Liver (tissue), 9 donors: Measurements from ENCODE around the gene LRMDA. TPM values are rescaled to one million over a fixed set of nuclear protein-coding genes. Genes with fewer than 3 reads are reported as not detected.

ENCODE experiments used
- DNase-seq: peaks from one replicate; pipeline ENCODE4 v3.0.0-alpha.2; 2017; ENCODE audit warnings: low spot score
- H3K27ac ChIP-seq, 2 donors: one replicate each; pipeline ENCODE4 v1.7.0; 2013; ENCODE audit warnings: inconsistent platforms in 2 of 2, low read length in 2 of 2, control low read depth in 1 of 2, low read depth in 1 of 2, mild to moderate bottlenecking in 1 of 2
- H3K27me3 ChIP-seq, 4 donors: one replicate each; pipeline versions ENCODE4 v1.6.1 to v1.7.0; 2013; ENCODE audit warnings: low read length in 3 of 4, inconsistent platforms in 1 of 4, mild to moderate bottlenecking in 1 of 4, moderate library complexity in 1 of 4; ENCODE audit not compliant: control insufficient read depth in 4 of 4, insufficient read depth in 4 of 4
- H3K36me3 ChIP-seq, 4 donors: one replicate each; pipeline versions ENCODE4 v1.6.1 to v1.7.0; 2013; ENCODE audit warnings: low read length in 3 of 4, mild to moderate bottlenecking in 3 of 4, low read depth in 1 of 4, moderate library complexity in 1 of 4; ENCODE audit not compliant: control insufficient read depth in 4 of 4, insufficient read depth in 3 of 4
- H3K4me1 ChIP-seq, 4 donors: one replicate each; pipeline versions ENCODE4 v1.6.1 to v1.7.0; 2013; ENCODE audit warnings: low read length in 3 of 4, mild to moderate bottlenecking in 3 of 4, moderate library complexity in 1 of 4; ENCODE audit not compliant: control insufficient read depth in 4 of 4, insufficient read depth in 4 of 4
- H3K4me3 ChIP-seq, 3 donors: one replicate each; pipeline versions ENCODE4 v1.6.1 to v1.7.0; 2013; ENCODE audit warnings: low read length in 3 of 3, control low read depth in 1 of 3, low read depth in 1 of 3, mild to moderate bottlenecking in 1 of 3
- H3K9ac ChIP-seq, 2 donors: one replicate each; pipeline ENCODE4 v1.7.0; 2013; ENCODE audit warnings: low read length in 2 of 2, mild to moderate bottlenecking in 2 of 2, moderate library complexity in 2 of 2, control low read depth in 1 of 2, low read depth in 1 of 2
- H3K9me3 ChIP-seq, 4 donors: one replicate each; pipeline versions ENCODE4 v1.6.1 to v1.7.0; 2013; ENCODE audit warnings: low read length in 3 of 4; ENCODE audit not compliant: control insufficient read depth in 4 of 4
- ATF3 ChIP-seq: IDR thresholded peaks from 2 replicates; pipeline ENCODE4 v1.6.1; 2016; ENCODE audit warnings: antibody characterized with exemption
- EGR1 ChIP-seq, 2 donors: IDR thresholded peaks; 2 replicates each; pipeline ENCODE4 v1.6.1; 2016 to 2018; ENCODE audit warnings: antibody characterized with exemption in 2 of 2, low read depth in 2 of 2
- FOXA1 ChIP-seq: IDR thresholded peaks from 2 replicates; pipeline ENCODE4 v1.6.1; 2016; ENCODE audit warnings: antibody characterized with exemption
- FOXA2 ChIP-seq: IDR thresholded peaks from 2 replicates; pipeline ENCODE4 v1.6.1; 2016; ENCODE audit warnings: antibody characterized with exemption
- GABPA ChIP-seq, 2 donors: IDR thresholded peaks in 1 of 2; conservative IDR thresholded peaks in 1 of 2; 2 replicates each; pipeline ENCODE4 v1.6.1; 2016; ENCODE audit warnings: antibody characterized with exemption in 2 of 2, mild to moderate bottlenecking in 1 of 2, moderate library complexity in 1 of 2
- HNF4A ChIP-seq, 2 donors: conservative IDR thresholded peaks; 2 replicates each; pipeline ENCODE4 v1.6.1; 2016; ENCODE audit warnings: antibody characterized with exemption in 2 of 2, mild to moderate bottlenecking in 2 of 2
- HNF4G ChIP-seq: IDR thresholded peaks from 2 replicates; pipeline ENCODE4 v1.6.1; 2016; ENCODE audit warnings: antibody characterized with exemption
- JUND ChIP-seq, 2 donors: IDR thresholded peaks; 2 replicates each; pipeline ENCODE4 v1.6.1; 2016; ENCODE audit warnings: antibody characterized with exemption in 2 of 2
- MAX ChIP-seq: IDR thresholded peaks from 2 replicates; pipeline ENCODE4 v1.6.1; 2016; ENCODE audit warnings: antibody characterized with exemption
- NR2F2 ChIP-seq: IDR thresholded peaks from 2 replicates; pipeline ENCODE4 v1.6.1; 2016; ENCODE audit warnings: antibody characterized with exemption
- RAD21 ChIP-seq, 2 donors: IDR thresholded peaks; 2 replicates each; pipeline ENCODE4 v1.6.1; 2016; ENCODE audit warnings: antibody characterized with exemption in 2 of 2, mild to moderate bottlenecking in 2 of 2
- RXRA ChIP-seq, 2 donors: IDR thresholded peaks; 2 replicates each; pipeline ENCODE4 v1.6.1; 2017 to 2018; ENCODE audit warnings: antibody characterized with exemption in 2 of 2, mild to moderate bottlenecking in 1 of 2
- SP1 ChIP-seq: IDR thresholded peaks from 2 replicates; pipeline ENCODE4 v1.6.1; 2018; ENCODE audit warnings: antibody characterized with exemption, mild to moderate bottlenecking
- ZBTB33 ChIP-seq: IDR thresholded peaks from 2 replicates; pipeline ENCODE4 v1.6.1; 2016; ENCODE audit warnings: antibody characterized with exemption
- WGBS: extraction: QIAGEN DNeasy Blood & Tissue Kit; methylation state at CpG from one replicate; pipeline ENCODE4 v1.1.7; 2013; 5-methylcytosine and 5-hydroxymethylcytosine counted together
- polyA plus RNA-seq, 2 donors: library from polyadenylated mRNA; stranded (reverse) in 1 of 2; unstranded in 1 of 2; fragments of 200-250 nt in 1 of 2; fragments of >200 nt in 1 of 2; fragmentation: Nextera tagmentation in 1 of 2; extraction: Ambion mirVana in 1 of 2; gene quantifications; one replicate each; pipeline versions ENCODE4 v1.2.1 to v1.2.3, GENCODE V29; 2013 to 2015
- total RNA-seq, 2 donors: library from RNA; depleted of rRNA; stranded (reverse); fragments of >200 nt; gene quantifications; one replicate each; pipeline ENCODE4 v1.2.3, GENCODE V29; 2014
- TF ChIP-seq, protein P1 (sequence below): fragments of 150-350 bp; IDR thresholded peaks from 2 replicates; pipeline ENCODE4 v1.5.1; 2017; ENCODE audit warnings: improper control_type of control experiment, low read depth, low read length; ENCODE audit not compliant: missing input control
- TF ChIP-seq, protein P2 (sequence below): IDR thresholded peaks from 2 replicates; pipeline ENCODE4 v1.6.1; 2016; ENCODE audit warnings: antibody characterized with exemption, mild to moderate bottlenecking
- donor health status: healthy.
- donor health status: healthy.
- donor health status: healthy.
- donor health status: healthy.
- donor health status: healthy.

Gene LRMDA
- total and polyA plus RNA-seq, 4 donors: 7.9 to 15.8 (median 11.3) TPM

GRCh38 chr10:75495434-75496190 lies 64.2 kb downstream of the LRMDA start:
- Histone ChIP-seq H3K27ac (no peak overlapping the region), H3K4me1 (no peaks in the 10 kb centered on the region), H3K27me3 (no peaks in the 10 kb centered on the region), H3K4me3 (no peak overlapping the region), H3K9ac (no peak overlapping the region), H3K36me3 (no peaks in the 10 kb centered on the region), H3K9me3 (no peaks in the 10 kb centered on the region)
- DNase-seq: no peak
- TF ChIP-seq MAX (no peak), HNF4A (conservative IDR thresholded peaks at IDR 0.05) (no peak), NR2F2 (no peak), HNF4G (no peak), RXRA (IDR thresholded peaks at IDR 0.05) (no peak), ZBTB33 (no peak), JUND (IDR thresholded peaks at IDR 0.05) (no peak), RAD21 (IDR thresholded peaks at IDR 0.05) (no peak), ATF3 (no peak), EGR1 (IDR thresholded peaks at IDR 0.05; ENCODE audit: low read depth in 2 of 2) (no peak), FOXA2 (no peak), SP1 (no peak)
- TF ChIP-seq, protein P1, sequence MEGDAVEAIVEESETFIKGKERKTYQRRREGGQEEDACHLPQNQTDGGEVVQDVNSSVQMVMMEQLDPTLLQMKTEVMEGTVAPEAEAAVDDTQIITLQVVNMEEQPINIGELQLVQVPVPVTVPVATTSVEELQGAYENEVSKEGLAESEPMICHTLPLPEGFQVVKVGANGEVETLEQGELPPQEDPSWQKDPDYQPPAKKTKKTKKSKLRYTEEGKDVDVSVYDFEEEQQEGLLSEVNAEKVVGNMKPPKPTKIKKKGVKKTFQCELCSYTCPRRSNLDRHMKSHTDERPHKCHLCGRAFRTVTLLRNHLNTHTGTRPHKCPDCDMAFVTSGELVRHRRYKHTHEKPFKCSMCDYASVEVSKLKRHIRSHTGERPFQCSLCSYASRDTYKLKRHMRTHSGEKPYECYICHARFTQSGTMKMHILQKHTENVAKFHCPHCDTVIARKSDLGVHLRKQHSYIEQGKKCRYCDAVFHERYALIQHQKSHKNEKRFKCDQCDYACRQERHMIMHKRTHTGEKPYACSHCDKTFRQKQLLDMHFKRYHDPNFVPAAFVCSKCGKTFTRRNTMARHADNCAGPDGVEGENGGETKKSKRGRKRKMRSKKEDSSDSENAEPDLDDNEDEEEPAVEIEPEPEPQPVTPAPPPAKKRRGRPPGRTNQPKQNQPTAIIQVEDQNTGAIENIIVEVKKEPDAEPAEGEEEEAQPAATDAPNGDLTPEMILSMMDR: no peak
- TF ChIP-seq, protein P2, sequence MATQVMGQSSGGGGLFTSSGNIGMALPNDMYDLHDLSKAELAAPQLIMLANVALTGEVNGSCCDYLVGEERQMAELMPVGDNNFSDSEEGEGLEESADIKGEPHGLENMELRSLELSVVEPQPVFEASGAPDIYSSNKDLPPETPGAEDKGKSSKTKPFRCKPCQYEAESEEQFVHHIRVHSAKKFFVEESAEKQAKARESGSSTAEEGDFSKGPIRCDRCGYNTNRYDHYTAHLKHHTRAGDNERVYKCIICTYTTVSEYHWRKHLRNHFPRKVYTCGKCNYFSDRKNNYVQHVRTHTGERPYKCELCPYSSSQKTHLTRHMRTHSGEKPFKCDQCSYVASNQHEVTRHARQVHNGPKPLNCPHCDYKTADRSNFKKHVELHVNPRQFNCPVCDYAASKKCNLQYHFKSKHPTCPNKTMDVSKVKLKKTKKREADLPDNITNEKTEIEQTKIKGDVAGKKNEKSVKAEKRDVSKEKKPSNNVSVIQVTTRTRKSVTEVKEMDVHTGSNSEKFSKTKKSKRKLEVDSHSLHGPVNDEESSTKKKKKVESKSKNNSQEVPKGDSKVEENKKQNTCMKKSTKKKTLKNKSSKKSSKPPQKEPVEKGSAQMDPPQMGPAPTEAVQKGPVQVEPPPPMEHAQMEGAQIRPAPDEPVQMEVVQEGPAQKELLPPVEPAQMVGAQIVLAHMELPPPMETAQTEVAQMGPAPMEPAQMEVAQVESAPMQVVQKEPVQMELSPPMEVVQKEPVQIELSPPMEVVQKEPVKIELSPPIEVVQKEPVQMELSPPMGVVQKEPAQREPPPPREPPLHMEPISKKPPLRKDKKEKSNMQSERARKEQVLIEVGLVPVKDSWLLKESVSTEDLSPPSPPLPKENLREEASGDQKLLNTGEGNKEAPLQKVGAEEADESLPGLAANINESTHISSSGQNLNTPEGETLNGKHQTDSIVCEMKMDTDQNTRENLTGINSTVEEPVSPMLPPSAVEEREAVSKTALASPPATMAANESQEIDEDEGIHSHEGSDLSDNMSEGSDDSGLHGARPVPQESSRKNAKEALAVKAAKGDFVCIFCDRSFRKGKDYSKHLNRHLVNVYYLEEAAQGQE: no peak
- 51% methylated on average over 4 of the region's 4 CpGs for WGBS

- 90% methylated on average over 1 of the region's 1 CpG for WGBS
- Histone ChIP-seq H3K27me3 (no peaks in the 10 kb centered on the region), H3K9me3 (no peaks in the 10 kb centered on the region), H3K4me3 (no peak overlapping the region), H3K4me1 (no peaks in the 10 kb centered on the region), H3K36me3 (no peaks in the 10 kb centered on the region), H3K9ac (no peak overlapping the region), H3K27ac (no peak overlapping the region)
- no peak for DNase-seq
- TF ChIP-seq GABPA (IDR thresholded peaks at IDR 0.05 in 1 of 2, conservative IDR thresholded peaks at IDR 0.05 in 1 of 2) (no peak), MAX (no peak), EGR1 (IDR thresholded peaks at IDR 0.05; ENCODE audit: low read depth in 2 of 2) (no peak), FOXA2 (no peak), JUND (IDR thresholded peaks at IDR 0.05) (no peak), RXRA (IDR thresholded peaks at IDR 0.05) (no peak), FOXA1 (no peak), ZBTB33 (no peak), RAD21 (IDR thresholded peaks at IDR 0.05) (no peak), HNF4G (no peak)
- TF ChIP-seq, protein P2: no peak
Observed at GRCh38 chr10:75496191-75496567, 64.8 kb downstream of the LRMDA start.
